Colon (tissue), 2 donors: ENCODE data around the gene C19orf81.

Source experiments
- FAIRE-seq: peaks from 2 replicates; lab custom pipeline; 2012; peaks lifted over from hg19 to GRCh38; lab: Jason Lieb, UNC
- donor health status: control.
- donor health status: control.

C19orf81 gene

DNA sequence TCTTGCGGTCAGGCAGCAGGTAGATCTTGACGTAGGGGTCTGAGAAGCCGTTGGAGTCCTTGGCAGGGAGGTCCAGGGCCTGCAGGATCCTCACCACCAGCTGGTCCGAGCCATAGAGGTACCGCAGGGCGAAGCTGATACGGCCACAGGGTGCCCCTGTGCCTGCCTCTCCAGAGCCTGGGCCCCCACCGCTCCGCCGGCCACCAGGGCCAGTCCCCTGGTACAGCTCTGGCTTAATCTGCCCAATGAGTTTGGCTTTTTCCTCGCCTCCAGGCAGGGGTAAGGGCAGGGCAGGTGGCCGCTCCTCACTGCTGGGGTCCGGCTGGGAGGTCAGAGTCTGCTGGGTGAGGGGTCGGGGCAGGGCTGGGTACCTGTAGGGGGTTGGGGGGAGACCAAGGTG, 19.4 kb upstream of the C19orf81 start:
- no peak for FAIRE-seq

- FAIRE-seq, result no peak
Measured at GRCh38 chr19:50632151-50632835, 17.0 kb upstream of the C19orf81 start.

DNA sequence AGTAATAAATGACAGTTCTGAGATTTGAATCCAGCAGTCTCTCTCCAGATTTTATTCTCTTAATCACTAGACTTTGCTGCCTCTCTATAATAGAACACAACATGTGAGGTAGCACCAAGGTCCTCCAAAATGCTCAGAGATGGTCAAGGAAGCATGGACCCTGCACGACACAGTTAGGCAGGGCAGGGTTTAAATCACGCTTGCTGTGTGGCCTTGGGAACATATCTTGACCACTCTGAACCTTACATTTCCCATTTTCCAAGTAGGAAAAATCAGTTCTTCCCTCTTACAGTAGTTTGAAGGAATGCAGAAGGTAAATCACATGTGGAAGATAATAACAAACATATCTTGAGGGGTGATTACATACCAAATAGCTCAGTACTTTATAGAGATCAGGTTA, 15.9 kb upstream of the C19orf81 start:
- FAIRE-seq, result no peak

DNA sequence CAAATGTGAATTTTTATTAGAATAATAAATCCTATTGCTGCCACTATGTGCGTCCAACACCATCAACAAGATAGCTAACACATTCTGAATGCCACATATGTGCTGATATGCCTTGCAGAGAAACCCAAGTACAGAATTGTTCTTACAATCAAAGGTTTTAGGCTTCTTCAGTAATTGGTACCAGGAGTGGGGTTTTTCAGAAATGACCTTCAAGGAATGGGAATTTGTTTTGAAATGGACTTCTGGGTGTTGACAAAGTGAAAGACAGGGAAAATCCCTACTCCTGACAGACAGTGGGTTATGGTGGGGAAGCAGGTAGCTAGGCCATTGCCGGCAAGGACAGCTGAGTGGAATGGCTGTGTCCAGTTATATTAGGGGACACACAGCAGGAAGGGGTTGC, 15.3 kb upstream of the C19orf81 start:
- no peak for FAIRE-seq

GRCh38 chr19:50636317-50637085, 12.7 kb upstream of the C19orf81 start:
- FAIRE-seq, result no peak

DNA sequence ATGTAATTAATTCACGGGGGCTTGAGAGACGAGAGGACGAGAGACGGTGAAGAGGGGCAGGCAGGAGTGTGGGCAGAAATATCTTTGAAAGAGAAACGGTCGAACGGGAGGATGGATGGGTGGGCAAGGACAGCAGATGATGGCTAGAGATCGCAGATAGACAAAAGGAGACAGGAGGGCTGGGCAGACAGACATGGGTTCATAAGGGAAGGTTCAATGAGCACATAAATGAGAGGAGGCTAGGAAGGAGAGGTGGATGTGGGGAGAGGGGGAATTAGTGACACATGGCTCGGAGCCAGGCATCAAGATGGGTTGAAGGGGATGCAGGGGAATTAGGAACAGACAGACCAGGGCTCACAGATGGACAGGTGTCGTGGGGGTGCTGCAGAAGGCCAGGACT, 10.6 kb upstream of the C19orf81 start:
- no peak for FAIRE-seq

- no peak for FAIRE-seq
Measured at GRCh38 chr19:50639121-50640112, 9.8 kb upstream of the C19orf81 start, which contains the start of gene SYT3. SYT3 (minus strand) TSS chr19:50639881; CDS start chr19:50637411, 2,470 bp downstream.

GRCh38 chr19:50640368-50640767, 8.9 kb upstream of the C19orf81 start:
- no peak for FAIRE-seq

DNA sequence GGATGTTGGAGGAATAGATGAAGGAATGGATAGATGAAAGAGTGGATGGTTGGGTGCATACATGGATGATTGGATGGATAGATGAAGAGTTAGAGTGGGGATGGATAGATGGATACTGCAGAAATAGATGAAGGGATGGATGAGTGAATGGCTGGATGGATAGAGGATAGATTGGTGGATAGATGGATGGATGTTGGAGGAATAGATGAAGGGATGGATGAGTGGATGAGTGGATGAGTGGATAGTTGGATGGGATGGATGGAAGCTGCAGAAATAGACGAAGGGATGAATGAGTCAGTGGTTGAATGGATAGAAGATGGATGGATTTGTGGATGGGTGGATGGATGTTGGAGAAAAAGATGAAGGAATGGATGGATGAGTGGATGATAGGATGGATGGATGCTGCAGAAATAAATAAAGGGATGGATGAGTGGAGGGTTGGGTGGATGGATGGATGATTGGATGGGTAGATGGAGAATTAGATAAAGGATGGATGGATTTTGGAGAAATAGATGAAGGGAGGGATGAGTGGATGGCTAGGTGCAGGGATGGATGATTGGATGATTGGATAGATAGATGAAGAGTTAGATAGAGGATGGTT, 4.8 kb upstream of the C19orf81 start:
- no peak for FAIRE-seq

DNA sequence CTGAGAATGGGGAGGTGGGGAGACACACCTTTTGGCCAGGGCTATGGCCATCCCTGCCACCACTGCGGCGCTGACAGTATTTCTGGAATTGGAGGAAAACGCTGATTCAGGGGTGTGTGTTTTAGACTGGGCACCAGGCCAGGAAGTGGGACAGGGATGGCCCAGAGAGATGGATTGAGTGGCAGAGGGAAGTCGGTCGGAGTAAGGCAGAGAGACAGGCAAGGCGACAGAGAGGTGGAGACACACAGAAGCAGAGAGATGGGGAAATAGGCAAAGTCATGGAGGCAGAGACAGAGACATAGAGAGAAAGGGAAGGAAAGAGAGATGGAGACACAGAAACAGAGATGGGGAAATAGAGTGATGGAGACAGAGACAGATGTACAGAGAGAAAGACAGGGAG, 4.1 kb upstream of the C19orf81 start:
- FAIRE-seq, result no peak

GRCh38 chr19:50646074-50646807, 3.0 kb upstream of the C19orf81 start:
- FAIRE-seq, result no peak

DNA sequence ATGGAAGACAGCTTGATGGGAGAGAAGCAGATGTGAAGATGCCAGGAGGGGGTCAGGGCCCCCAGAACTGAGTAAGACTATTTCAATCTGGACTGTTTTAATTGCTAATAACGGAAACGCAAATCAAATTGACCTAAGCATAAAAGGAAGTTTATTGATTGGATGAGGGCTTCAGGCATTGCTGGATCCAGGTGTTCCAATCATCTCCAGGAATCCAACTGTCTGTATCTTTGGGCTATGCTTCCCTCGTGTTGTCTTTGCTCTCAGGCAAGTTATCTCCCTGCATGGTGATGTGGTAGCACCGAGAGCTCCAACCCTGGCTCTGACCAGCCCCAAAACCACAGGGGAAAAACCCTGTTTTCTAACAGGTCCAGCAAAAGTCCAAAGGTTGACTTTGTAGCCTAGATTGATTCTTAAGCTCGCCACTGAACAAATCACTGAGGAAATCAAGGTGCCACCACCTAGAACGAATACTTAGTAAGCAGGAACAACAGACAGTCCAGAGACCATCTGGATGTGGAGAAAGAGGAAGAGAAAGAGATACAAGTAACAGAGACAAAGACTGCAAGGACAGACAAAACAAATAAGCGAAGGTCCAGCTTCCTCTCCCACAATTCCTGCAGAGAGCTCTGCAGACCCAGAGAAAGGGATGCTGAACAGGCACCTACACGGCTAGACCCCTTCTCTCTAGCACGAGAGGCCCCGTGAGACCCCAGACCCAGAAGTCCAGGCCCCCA, 1.2 kb upstream of the C19orf81 start:
- FAIRE-seq, result no peak

DNA sequence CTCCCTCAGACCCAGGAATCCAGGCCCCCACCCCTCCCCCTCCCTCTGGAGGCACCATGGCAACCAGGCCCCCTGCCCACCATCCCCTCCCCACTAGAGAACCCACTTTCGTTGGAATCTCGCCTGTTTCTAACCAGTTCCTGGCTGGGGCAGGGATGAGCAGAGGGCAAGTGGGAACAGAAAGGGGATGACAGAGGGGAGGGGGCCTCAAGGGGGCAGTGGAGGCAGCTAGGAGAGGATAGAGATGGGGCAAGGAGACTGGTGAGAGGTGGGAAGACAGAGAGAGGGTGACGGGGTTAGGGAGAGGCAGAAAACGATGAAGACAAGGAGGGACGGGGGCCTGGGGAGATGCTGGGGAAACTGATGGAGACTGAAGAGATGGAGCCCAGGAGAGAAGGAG, 586 bp upstream of the C19orf81 start:
- FAIRE-seq, result no peak

DNA sequence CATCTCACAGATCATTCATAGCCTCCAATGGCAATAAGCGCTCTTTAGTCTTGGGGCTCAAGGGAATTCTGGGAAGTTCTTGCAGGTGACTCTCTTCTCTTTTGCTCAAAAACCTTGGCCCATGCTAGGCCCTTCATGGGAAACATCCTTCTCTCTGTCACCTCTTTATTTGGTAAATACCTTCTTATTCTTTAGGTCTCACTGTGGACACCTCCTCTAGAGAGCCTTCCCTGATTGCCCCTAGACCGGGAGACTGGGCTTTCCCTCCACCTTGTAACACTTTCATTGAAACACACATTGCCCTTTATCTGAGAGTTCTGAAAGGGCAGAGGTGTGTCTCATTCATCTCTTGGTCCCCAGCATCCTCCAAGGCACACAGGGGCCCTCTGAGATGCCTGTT, 1.9 kb downstream of the C19orf81 start:
- no peak for FAIRE-seq

GRCh38 chr19:50652722-50653121, 3.5 kb downstream of the C19orf81 start:
- no peak for FAIRE-seq

- FAIRE-seq, result no peak
Measured at GRCh38 chr19:50654882-50655281, 5.6 kb downstream of the C19orf81 start.

- no peak for FAIRE-seq
Measured at GRCh38 chr19:50657222-50657669, 8.0 kb downstream of the C19orf81 start.

- FAIRE-seq, result no peak
Measured at GRCh38 chr19:50657712-50658440, 8.6 kb downstream of the C19orf81 start.

DNA sequence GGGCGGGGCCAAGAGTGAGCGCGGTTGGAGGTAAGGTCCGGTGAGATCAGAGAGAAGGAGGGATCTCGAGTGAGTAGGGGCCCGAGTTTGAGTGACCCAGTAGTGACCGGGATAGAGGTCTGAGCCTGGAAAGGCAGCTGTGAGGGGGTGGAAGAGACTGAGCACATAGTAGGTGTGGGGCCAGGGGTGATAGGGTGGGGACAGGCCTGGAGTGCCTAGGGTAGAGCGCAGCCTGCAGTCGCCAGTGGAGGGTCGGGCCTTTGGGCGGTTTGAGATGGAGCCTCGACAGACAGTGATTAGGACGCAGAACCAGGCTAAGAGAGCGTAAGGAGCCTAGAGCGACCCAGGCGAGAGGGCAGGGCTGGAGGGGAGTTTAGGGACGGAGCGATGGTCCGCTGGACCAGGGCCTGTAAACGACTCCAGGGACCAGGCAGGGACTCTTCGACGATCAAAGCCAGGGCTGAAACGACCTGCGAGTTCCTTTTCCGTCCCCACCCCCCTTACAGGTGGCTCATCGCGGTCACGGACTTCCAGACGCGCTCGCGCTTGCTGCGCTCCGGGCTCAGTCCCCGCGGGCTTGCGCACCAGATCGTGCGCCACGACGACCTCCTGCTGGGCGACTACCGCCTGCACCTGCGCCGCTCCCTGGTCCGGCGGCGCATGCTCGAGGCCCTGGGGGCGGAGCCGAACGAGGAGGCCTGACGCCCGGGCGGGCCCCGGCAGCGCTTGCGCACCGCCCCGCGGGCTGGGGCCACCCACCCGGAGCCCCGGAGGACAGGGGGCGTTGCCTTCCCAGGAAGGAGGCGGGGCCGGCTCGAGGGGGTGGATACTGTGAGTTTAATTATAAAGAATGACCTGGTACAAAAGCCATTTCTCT, 9.4 kb downstream of the C19orf81 start:
- FAIRE-seq, result no peak
